SK-N-MC (cell line): ENCODE measurements around the gene TEX38.
"Not testable (repeated sequence)": the region's sequence is repeated elsewhere in the genome, so short reads cannot be mapped to it uniquely, and the experiment has no call there.

ENCODE experiments used
- DNase-seq: peaks from one replicate; pipeline ENCODE4 v3.0.0-alpha.2; 2011; ENCODE audit warnings: low read depth, low spot score
- H3K27ac ChIP-seq: fragments of 200-600 bp; sonication (generic); 2 replicates; pipeline ENCODE4 v1.5.1; 2016; ENCODE audit warnings: mixed run types
- H3K36me3 ChIP-seq: fragments of 200-600 bp; sonication (generic); 2 replicates; pipeline ENCODE4 v1.6.1; 2017; ENCODE audit warnings: antibody characterized with exemption, low read length, mixed read lengths; ENCODE audit not compliant: insufficient read depth
- H3K4me3 ChIP-seq: fragments of 200-600 bp; sonication (generic); 2 replicates; pipeline ENCODE4 v1.5.1; 2016
- H3K9ac ChIP-seq: fragments of 200-600 bp; sonication (generic); 2 replicates; pipeline ENCODE4 v1.8.0; 2017; ENCODE audit warnings: mixed run types, mixed read lengths; ENCODE audit not compliant: insufficient read length
- H3K9me3 ChIP-seq: fragments of 200-600 bp; sonication (generic); 2 replicates; pipeline ENCODE4 v1.6.1; 2017; ENCODE audit warnings: low read depth, mild to moderate bottlenecking, antibody characterized with exemption, low read length, moderate library complexity, mixed read lengths
- EZH2 ChIP-seq: fragments of 200-600 bp; sonication (generic); IDR thresholded peaks from one replicate; pipeline ENCODE4 v1.6.1; 2017; ENCODE audit warnings: antibody characterized with exemption
- FOXP2 ChIP-seq: optimal IDR thresholded peaks from 2 replicates; pipeline ENCODE3; 2011; ENCODE audit warnings: mild to moderate bottlenecking, moderate library complexity; ENCODE audit not compliant: insufficient read depth; ENCODE audit errors: extremely low read length, control extremely low read depth
- POLR2AphosphoS5 ChIP-seq: IDR thresholded peaks from 2 replicates; pipeline ENCODE4 v1.6.1; 2012; ENCODE audit warnings: mild to moderate bottlenecking, low read depth, low read length, borderline replicate concordance

Gene TEX38

GRCh38 chr1:46639547-46639946 lies 32.1 kb upstream of the TEX38 start:
- Histone ChIP-seq H3K9ac (no peak overlapping the region), H3K4me3 (no peak overlapping the region), H3K27ac (no peak overlapping the region), H3K9me3 (no peaks in the 10 kb centered on the region), H3K36me3 (peaks cover 16% of the 10 kb centered on the region; the same call in 1 of the 2 replicates)
- no peak for DNase-seq
- TF ChIP-seq POLR2AphosphoS5 (no peak), EZH2 (no peak), FOXP2 (no peak)

GRCh38 chr1:46642115-46642680 lies 29.5 kb upstream of the TEX38 start:
- Histone ChIP-seq H3K36me3 (peaks cover 11% of the 10 kb centered on the region), H3K9ac (no peak overlapping the region), H3K27ac (no peak overlapping the region), H3K9me3 (no peaks in the 10 kb centered on the region), H3K4me3 (no peak overlapping the region)
- TF ChIP-seq POLR2AphosphoS5 = no peak
- TF ChIP-seq FOXP2 = no peak
- TF ChIP-seq EZH2 = no peak
- DNase-seq = no peak

- no peaks in the 10 kb centered on the region for H3K9me3 ChIP-seq
- no peak for DNase-seq
- H3K9ac ChIP-seq = no peak overlapping the region
- TF ChIP-seq EZH2 = no peak
- no peak for TF ChIP-seq POLR2AphosphoS5
- no peak for TF ChIP-seq FOXP2
- peaks cover 21% of the 10 kb centered on the region for H3K36me3 ChIP-seq
- H3K4me3 ChIP-seq = no peak overlapping the region
- H3K27ac ChIP-seq = peak overlapping the region; percentile 20; the same call in 1 of the 2 replicates
Observed at GRCh38 chr1:46643368-46643775, 28.3 kb upstream of the TEX38 start.

GRCh38 chr1:46645815-46646214 lies 25.8 kb upstream of the TEX38 start:
- no peak for DNase-seq
- peaks cover 7% of the 10 kb centered on the region for H3K9me3 ChIP-seq
- no peak overlapping the region for H3K27ac ChIP-seq
- no peak overlapping the region for H3K9ac ChIP-seq
- peaks cover 45% of the 10 kb centered on the region for H3K36me3 ChIP-seq
- no peak overlapping the region for H3K4me3 ChIP-seq
- TF ChIP-seq EZH2 (no peak), FOXP2 (no peak), POLR2AphosphoS5 (no peak)

GRCh38 chr1:46646331-46646730 lies 25.3 kb upstream of the TEX38 start:
- H3K9me3 ChIP-seq = peaks cover 7% of the 10 kb centered on the region
- no peak for TF ChIP-seq EZH2
- no peak for TF ChIP-seq POLR2AphosphoS5
- TF ChIP-seq FOXP2 = no peak
- no peak overlapping the region for H3K9ac ChIP-seq
- H3K4me3 ChIP-seq = no peak overlapping the region
- peaks cover 45% of the 10 kb centered on the region for H3K36me3 ChIP-seq
- no peak overlapping the region for H3K27ac ChIP-seq
- DNase-seq = no peak

GRCh38 chr1:46646844-46647243 lies 24.8 kb upstream of the TEX38 start:
- no peak for DNase-seq
- no peak overlapping the region for H3K4me3 ChIP-seq
- no peak overlapping the region for H3K9ac ChIP-seq
- H3K36me3 ChIP-seq = peaks cover 41% of the 10 kb centered on the region
- H3K9me3 ChIP-seq = peaks cover 7% of the 10 kb centered on the region
- no peak for TF ChIP-seq POLR2AphosphoS5
- no peak for TF ChIP-seq EZH2
- TF ChIP-seq FOXP2 = no peak
- H3K27ac ChIP-seq = no peak overlapping the region

GRCh38 chr1:46647611-46648010 lies 24.0 kb upstream of the TEX38 start:
- H3K4me3 ChIP-seq = no peak overlapping the region
- no peak overlapping the region for H3K9ac ChIP-seq
- H3K36me3 ChIP-seq = peaks cover 45% of the 10 kb centered on the region
- no peak overlapping the region for H3K27ac ChIP-seq
- H3K9me3 ChIP-seq = peaks cover 7% of the 10 kb centered on the region
- TF ChIP-seq FOXP2 (no peak), POLR2AphosphoS5 (no peak), EZH2 (no peak)
- no peak for DNase-seq

GRCh38 chr1:46649764-46650163 lies 21.9 kb upstream of the TEX38 start:
- Histone ChIP-seq H3K36me3 (peaks cover 46% of the 10 kb centered on the region), H3K9ac (no peak overlapping the region), H3K9me3 (peaks cover 7% of the 10 kb centered on the region), H3K27ac (no peak overlapping the region), H3K4me3 (no peak overlapping the region)
- DNase-seq = no peak
- TF ChIP-seq POLR2AphosphoS5 = no peak
- TF ChIP-seq FOXP2 = no peak
- TF ChIP-seq EZH2 = no peak

GRCh38 chr1:46650491-46650890 lies 21.2 kb upstream of the TEX38 start:
- Histone ChIP-seq H3K36me3 (peaks cover 52% of the 10 kb centered on the region), H3K9ac (no peak overlapping the region), H3K9me3 (peaks cover 7% of the 10 kb centered on the region), H3K4me3 (no peak overlapping the region), H3K27ac (no peak overlapping the region)
- TF ChIP-seq EZH2 (no peak), FOXP2 (no peak), POLR2AphosphoS5 (no peak)
- no peak for DNase-seq

GRCh38 chr1:46651152-46651551 lies 20.5 kb upstream of the TEX38 start:
- H3K36me3 ChIP-seq = peaks cover 59% of the 10 kb centered on the region

More at GRCh38 chr1:46651152-46651551, 20.5 kb upstream of the TEX38 start:
- DNase-seq, H3K27ac ChIP-seq, H3K4me3 ChIP-seq, H3K9ac ChIP-seq, H3K9me3 ChIP-seq: not testable (repeated sequence)
